ENCODE results near the gene GALK2. TPM values are rescaled to one million over a fixed set of nuclear protein-coding genes. Genes with fewer than 3 reads are reported as not detected.

GALK2 gene
- 10 to 100 TPM; 26.2 to 55.5 (median 33.7) TPM for polyA plus RNA-seq
- long read RNA-seq, donor 1 = 0 reads
- long read RNA-seq, donor 2 = 0 reads
- long read RNA-seq, donor 3, partial matches to known transcripts = 0 of 2 reads
- long read RNA-seq, donor 3, other reads (novel, unspliced or antisense) = 0 of 2 reads
- long read RNA-seq, donor 4 = 0 reads
- long read RNA-seq, donor 5 = 0 reads
- long read RNA-seq, donor 6, partial matches to known transcripts = 0 of 1 reads
- long read RNA-seq, donor 6, other reads (novel, unspliced or antisense) = 0 of 1 reads
- long read RNA-seq, donor 7, full-length matches to known transcripts = 6 of 6 reads
- long read RNA-seq, donor 7, partial matches to known transcripts = 0 of 6 reads
- long read RNA-seq, donor 7, other reads (novel, unspliced or antisense) = 0 of 6 reads
- long read RNA-seq, donor 8 = 0 reads
- long read RNA-seq, donor 9, full-length matches to known transcripts = 2 of 2 reads
- long read RNA-seq, donor 9, partial matches to known transcripts = 0 of 2 reads
- long read RNA-seq, donor 9, other reads (novel, unspliced or antisense) = 0 of 2 reads
- long read RNA-seq, donor 10, full-length matches to known transcripts = 3 of 3 reads
- long read RNA-seq, donor 10, partial matches to known transcripts = 0 of 3 reads
- long read RNA-seq, donor 10, other reads (novel, unspliced or antisense) = 0 of 3 reads

DNA sequence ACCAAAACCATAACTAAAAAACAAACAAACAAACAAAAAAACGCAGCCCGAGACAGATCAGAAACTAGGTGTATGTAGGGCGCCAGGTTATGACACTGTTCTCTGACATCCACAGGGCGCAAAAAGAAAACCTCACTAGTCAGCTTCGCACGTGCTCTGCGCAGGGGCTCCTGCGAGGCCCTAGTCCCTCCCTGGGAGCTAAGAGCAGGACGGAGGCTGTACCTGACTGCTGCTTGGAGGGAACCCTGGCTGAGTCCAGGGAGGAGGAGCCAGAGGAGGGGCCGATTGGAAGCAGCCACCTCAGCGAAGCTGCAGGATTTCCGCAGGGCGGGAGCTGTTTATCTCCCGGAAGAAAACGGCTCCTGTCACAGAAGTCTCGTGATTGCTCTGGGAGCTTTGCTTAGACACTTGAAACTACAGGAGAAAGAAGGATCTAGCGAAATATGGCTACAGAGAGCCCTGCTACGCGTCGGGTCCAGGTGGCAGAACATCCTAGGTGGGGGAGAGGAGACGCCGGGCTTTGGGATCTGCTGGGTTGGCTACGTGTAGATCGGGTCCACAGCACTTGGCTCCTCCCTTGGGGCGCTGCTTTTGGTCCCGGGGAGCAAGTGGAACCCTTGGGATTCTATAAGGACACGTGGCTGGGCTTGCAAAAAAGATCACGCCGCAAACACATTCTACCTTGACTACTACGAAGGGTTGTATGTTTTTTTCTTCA, at the start of gene GALK2:
TSS of gene GALK2 (plus strand) at position 368 of the 718 bp plus-strand sequence. CDS start at position 444, 76 bp downstream.
- DNase-seq (peak; percentile 97), FAIRE-seq (no peak)
- Histone ChIP-seq H3K27me3 (ENCODE audit: control insufficient read depth in 3 of 3, insufficient read depth in 3 of 3, low read length in 3 of 3) (no peaks in the 10 kb centered on the region), H3K4me3 (ENCODE audit: low read depth in 1 of 3, low read length in 3 of 3) (peak within 1 kb of the TSS; percentile 65 to 85 (median 75)), H3K27ac (ENCODE audit: low read depth in 1 of 3, low read length in 2 of 3) (peak within 1 kb of the TSS; percentile 87 to 94 (median 94)), H3K4me1 (ENCODE audit: control insufficient read depth in 3 of 3, insufficient read depth in 2 of 3, low read depth in 1 of 3, low read length in 2 of 3) (peaks cover 0 to 14% (median 4%) of the 10 kb centered on the region in 3 donors), H3K36me3 (ENCODE audit: control insufficient read depth in 3 of 3, insufficient read depth in 2 of 3, low read depth in 1 of 3, low read length in 3 of 3) (peaks cover 0 to 3% (median 0%) of the 10 kb centered on the region in 3 donors), H3K9me3 (ENCODE audit: control insufficient read depth in 2 of 2, insufficient read depth in 1 of 2, low read depth in 1 of 2, low read length in 1 of 2) (no peaks in the 10 kb centered on the region)
- WGBS, 3 donors = 1 to 3% (median 2%) methylated on average over 30 of the region's 30 CpGs

DNA sequence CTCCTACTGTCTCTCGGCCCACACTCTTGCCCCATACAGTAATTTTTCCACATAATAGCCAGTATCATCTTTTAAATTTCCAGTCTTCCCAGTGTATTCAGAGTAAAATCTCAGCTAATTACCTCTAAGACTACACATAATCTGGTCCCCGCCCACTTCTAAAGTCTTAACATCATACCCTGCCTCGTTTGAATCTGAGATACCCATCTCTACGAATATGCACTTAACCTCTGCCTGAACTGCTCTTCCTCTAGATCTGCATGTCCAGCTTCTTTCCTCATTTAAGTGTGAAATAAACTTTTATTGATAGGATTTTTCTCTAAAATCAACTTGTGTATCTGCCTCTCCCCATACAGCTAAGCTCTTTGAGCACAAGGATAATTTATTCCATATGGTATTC, 49.2 kb upstream of the GALK2 start:
- peaks cover 0 to 5% (median 0%) of the 10 kb centered on the region in 3 donors for H3K36me3 ChIP-seq (ENCODE audit: control insufficient read depth in 3 of 3, insufficient read depth in 2 of 3, low read depth in 1 of 3, low read length in 3 of 3)
- no peak overlapping the region for H3K27ac ChIP-seq (ENCODE audit: low read depth in 1 of 3, low read length in 2 of 3)
- H3K4me3 ChIP-seq (ENCODE audit: low read depth in 1 of 3, low read length in 3 of 3) = no peak overlapping the region
- no peaks in the 10 kb centered on the region for H3K9me3 ChIP-seq (ENCODE audit: control insufficient read depth in 2 of 2, insufficient read depth in 1 of 2, low read depth in 1 of 2, low read length in 1 of 2)
- no peaks in the 10 kb centered on the region for H3K4me1 ChIP-seq (ENCODE audit: control insufficient read depth in 3 of 3, insufficient read depth in 2 of 3, low read depth in 1 of 3, low read length in 2 of 3)
- 72 to 75% (median 74%) methylated on average over 4 of the region's 4 CpGs for WGBS, 3 donors
- no peaks in the 10 kb centered on the region for H3K27me3 ChIP-seq (ENCODE audit: control insufficient read depth in 3 of 3, insufficient read depth in 3 of 3, low read length in 3 of 3)
- DNase-seq = no peak
- FAIRE-seq = no peak

DNA sequence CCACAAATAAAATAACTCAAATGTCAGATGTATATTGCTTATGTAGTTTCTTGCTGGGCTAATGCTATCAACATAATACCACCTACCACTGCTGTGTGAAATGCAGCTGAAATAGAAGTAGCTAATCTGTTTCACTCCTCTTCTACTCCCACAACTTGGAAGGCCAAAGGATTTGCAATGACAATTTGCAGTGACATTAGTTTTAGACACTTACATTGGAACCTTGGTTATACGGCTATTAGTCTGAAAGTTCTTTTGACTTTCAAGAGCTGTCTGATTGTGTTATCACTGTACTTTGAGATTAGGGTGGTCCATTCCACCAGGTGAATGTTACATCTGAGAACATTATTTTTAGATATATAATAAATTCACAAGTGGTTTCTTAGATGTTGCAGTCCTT, 48.1 kb upstream of the GALK2 start:
- Histone ChIP-seq H3K27me3 (ENCODE audit: control insufficient read depth in 3 of 3, insufficient read depth in 3 of 3, low read length in 3 of 3) (no peaks in the 10 kb centered on the region), H3K36me3 (ENCODE audit: control insufficient read depth in 3 of 3, insufficient read depth in 2 of 3, low read depth in 1 of 3, low read length in 3 of 3) (peaks cover 0 to 5% (median 0%) of the 10 kb centered on the region in 3 donors), H3K9me3 (ENCODE audit: control insufficient read depth in 2 of 2, insufficient read depth in 1 of 2, low read depth in 1 of 2, low read length in 1 of 2) (no peaks in the 10 kb centered on the region), H3K27ac (ENCODE audit: low read depth in 1 of 3, low read length in 2 of 3) (no peak overlapping the region), H3K4me3 (ENCODE audit: low read depth in 1 of 3, low read length in 3 of 3) (no peak overlapping the region), H3K4me1 (ENCODE audit: control insufficient read depth in 3 of 3, insufficient read depth in 2 of 3, low read depth in 1 of 3, low read length in 2 of 3) (no peaks in the 10 kb centered on the region)
- DNase-seq (no peak), FAIRE-seq (no peak)
- WGBS, 3 donors = 74 to 92% (median 80%) methylated on average over 1 of the region's 1 CpG

DNA sequence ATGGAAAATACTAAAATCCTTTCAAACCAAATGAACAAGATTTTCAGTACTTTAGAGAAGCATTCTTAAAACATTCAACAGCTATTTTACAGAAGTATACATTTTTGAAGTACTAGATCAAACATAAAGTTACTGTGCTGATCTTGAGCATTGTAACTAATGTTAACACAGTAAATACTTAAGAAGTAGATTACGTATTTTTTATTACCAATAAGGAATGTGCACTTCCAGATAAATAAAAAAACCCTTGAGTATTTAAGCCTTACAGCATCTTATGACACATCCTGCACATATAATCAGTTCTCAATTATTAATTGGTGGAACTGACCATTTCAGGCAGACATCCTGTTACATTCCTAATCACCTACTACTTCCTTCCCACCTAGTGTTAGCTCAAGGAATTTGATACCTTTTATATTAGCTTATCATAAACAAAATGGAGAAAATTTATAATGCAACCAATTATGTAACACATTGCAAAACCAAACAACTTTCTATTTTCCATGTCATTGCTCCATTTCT, 47.4 kb upstream of the GALK2 start:
- no peak for FAIRE-seq
- Histone ChIP-seq H3K27me3 (ENCODE audit: control insufficient read depth in 3 of 3, insufficient read depth in 3 of 3, low read length in 3 of 3) (no peaks in the 10 kb centered on the region), H3K36me3 (ENCODE audit: control insufficient read depth in 3 of 3, insufficient read depth in 2 of 3, low read depth in 1 of 3, low read length in 3 of 3) (peaks cover 0 to 3% (median 0%) of the 10 kb centered on the region in 3 donors), H3K4me1 (ENCODE audit: control insufficient read depth in 3 of 3, insufficient read depth in 2 of 3, low read depth in 1 of 3, low read length in 2 of 3) (no peaks in the 10 kb centered on the region), H3K9me3 (ENCODE audit: control insufficient read depth in 2 of 2, insufficient read depth in 1 of 2, low read depth in 1 of 2, low read length in 1 of 2) (no peaks in the 10 kb centered on the region), H3K4me3 (ENCODE audit: low read depth in 1 of 3, low read length in 3 of 3) (no peak overlapping the region), H3K27ac (ENCODE audit: low read depth in 1 of 3, low read length in 2 of 3) (no peak overlapping the region)
- DNase-seq = peak in 1 of 2 donors; percentile 2
- 64 to 70% (median 69%) methylated on average over 1 of the region's 1 CpG for WGBS, 3 donors

DNA sequence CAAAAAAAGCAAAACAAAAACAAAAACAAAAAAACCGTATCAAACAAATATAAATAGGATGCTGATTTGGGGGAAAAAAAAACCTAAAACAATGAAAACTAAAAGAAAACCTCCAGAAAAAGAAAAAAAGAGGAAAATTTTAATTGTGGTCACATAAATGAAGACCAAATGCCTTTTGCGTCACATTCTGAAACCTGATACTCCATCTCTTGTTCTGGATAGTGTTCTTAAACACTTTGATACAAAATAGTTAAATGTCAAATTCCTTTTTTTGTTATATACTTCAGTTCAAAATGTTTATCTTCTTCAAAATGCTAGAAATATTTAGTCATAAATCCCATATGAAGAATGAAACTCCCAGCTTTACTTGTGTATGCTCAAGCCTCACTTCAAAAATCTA, 45.7 kb upstream of the GALK2 start:
- DNase-seq = no peak
- 74 to 88% (median 76%) methylated on average over 2 of the region's 2 CpGs for WGBS, 3 donors

DNA sequence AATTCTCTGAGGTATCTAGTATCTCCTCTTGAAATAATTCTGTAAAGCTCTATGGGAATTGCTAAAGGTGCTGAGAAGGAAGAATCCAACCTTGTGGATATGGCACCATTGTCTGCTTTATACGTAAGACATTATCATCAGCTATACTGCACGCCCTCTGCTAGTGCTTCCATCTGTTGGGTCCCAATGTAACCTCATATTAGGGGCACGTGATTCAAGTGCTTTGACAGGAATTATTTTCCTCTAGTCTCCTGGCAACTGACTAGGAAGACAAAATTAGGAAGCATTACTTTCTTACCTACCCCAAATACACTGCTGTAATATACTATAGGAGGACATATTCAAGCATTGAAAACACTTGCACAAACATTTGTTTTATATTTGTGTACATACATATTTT, 38.6 kb upstream of the GALK2 start:
- H3K4me3 ChIP-seq (ENCODE audit: low read depth in 1 of 3, low read length in 3 of 3) = no peak overlapping the region
- DNase-seq (no peak), FAIRE-seq (no peak)
- H3K27me3 ChIP-seq (ENCODE audit: control insufficient read depth in 3 of 3, insufficient read depth in 3 of 3, low read length in 3 of 3) = no peaks in the 10 kb centered on the region
- H3K36me3 ChIP-seq (ENCODE audit: control insufficient read depth in 3 of 3, insufficient read depth in 2 of 3, low read depth in 1 of 3, low read length in 3 of 3) = peaks cover 0 to 10% (median 5%) of the 10 kb centered on the region in 3 donors
- no peaks in the 10 kb centered on the region for H3K4me1 ChIP-seq (ENCODE audit: control insufficient read depth in 3 of 3, insufficient read depth in 2 of 3, low read depth in 1 of 3, low read length in 2 of 3)
- no peaks in the 10 kb centered on the region for H3K9me3 ChIP-seq (ENCODE audit: control insufficient read depth in 2 of 2, insufficient read depth in 1 of 2, low read depth in 1 of 2, low read length in 1 of 2)
- no peak overlapping the region for H3K27ac ChIP-seq (ENCODE audit: low read depth in 1 of 3, low read length in 2 of 3)
- WGBS, 3 donors = 81 to 88% (median 87%) methylated on average over 3 of the region's 3 CpGs

More for the DNA sequence above, 45.7 kb upstream of the GALK2 start:
- H3K4me1 ChIP-seq (ENCODE audit: control insufficient read depth in 3 of 3, insufficient read depth in 2 of 3, low read depth in 1 of 3, low read length in 2 of 3) = no peaks in the 10 kb centered on the region
- H3K27ac ChIP-seq (ENCODE audit: low read depth in 1 of 3, low read length in 2 of 3) = no peak overlapping the region
- H3K27me3 ChIP-seq (ENCODE audit: control insufficient read depth in 3 of 3, insufficient read depth in 3 of 3, low read length in 3 of 3) = no peaks in the 10 kb centered on the region
- H3K9me3 ChIP-seq (ENCODE audit: control insufficient read depth in 2 of 2, insufficient read depth in 1 of 2, low read depth in 1 of 2, low read length in 1 of 2) = no peaks in the 10 kb centered on the region
- peaks cover 0 to 5% (median 2%) of the 10 kb centered on the region in 3 donors for H3K36me3 ChIP-seq (ENCODE audit: control insufficient read depth in 3 of 3, insufficient read depth in 2 of 3, low read depth in 1 of 3, low read length in 3 of 3)
- no peak overlapping the region for H3K4me3 ChIP-seq (ENCODE audit: low read depth in 1 of 3, low read length in 3 of 3)
- FAIRE-seq = no peak

DNA sequence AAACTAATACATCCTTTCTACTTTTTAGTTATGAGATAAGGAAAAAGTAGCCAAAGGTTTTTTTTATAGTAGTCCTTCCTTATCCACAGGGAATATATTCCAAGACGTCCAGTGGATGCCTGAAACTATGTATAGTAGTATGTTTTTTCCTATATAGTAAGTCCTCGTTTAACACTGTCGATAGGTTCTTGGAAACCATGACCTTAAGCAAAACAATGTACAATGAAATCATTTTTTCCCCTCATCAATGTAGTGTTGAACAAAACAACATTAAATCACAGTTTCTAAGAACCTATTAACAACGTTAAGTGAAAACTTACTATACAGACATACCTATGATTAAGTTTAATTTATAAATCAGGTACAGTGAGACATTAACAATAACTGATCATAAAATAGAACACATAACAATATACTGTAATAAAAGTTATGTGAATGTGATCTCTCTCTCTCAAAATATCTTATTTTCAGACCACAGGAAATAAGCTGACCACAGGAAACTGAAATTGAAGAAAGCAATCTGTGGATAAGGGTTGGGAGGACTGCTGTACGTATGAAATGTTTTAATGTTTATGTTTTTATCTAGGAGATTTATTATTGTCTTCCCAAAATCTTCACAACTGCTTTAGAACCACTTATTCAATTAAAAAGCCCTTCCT, 35.2 kb upstream of the GALK2 start:
- DNase-seq = no peak

More for the DNA sequence above, 35.2 kb upstream of the GALK2 start:
- H3K36me3 ChIP-seq (ENCODE audit: control insufficient read depth in 3 of 3, insufficient read depth in 2 of 3, low read depth in 1 of 3, low read length in 3 of 3) = peaks cover 0 to 8% (median 5%) of the 10 kb centered on the region in 3 donors
- peak; percentile 90 for FAIRE-seq
- no peaks in the 10 kb centered on the region for H3K9me3 ChIP-seq (ENCODE audit: control insufficient read depth in 2 of 2, insufficient read depth in 1 of 2, low read depth in 1 of 2, low read length in 1 of 2)
- H3K4me3 ChIP-seq (ENCODE audit: low read depth in 1 of 3, low read length in 3 of 3) = no peak overlapping the region
- H3K27ac ChIP-seq (ENCODE audit: low read depth in 1 of 3, low read length in 2 of 3) = no peak overlapping the region
- no peaks in the 10 kb centered on the region for H3K4me1 ChIP-seq (ENCODE audit: control insufficient read depth in 3 of 3, insufficient read depth in 2 of 3, low read depth in 1 of 3, low read length in 2 of 3)
- WGBS, 3 donors = 72 to 83% (median 77%) methylated on average over 5 of the region's 5 CpGs
- H3K27me3 ChIP-seq (ENCODE audit: control insufficient read depth in 3 of 3, insufficient read depth in 3 of 3, low read length in 3 of 3) = no peaks in the 10 kb centered on the region

All from small intestine (tissue), 16 donors.